HG03280 (cell line): ENCODE results near the gene SUMO2.
"Not testable (repeated sequence)": the region's sequence is repeated elsewhere in the genome, so short reads cannot be mapped to it uniquely, and the experiment has no call there.

Experiments
- ATAC-seq: cut with Tn5 transposase; IDR thresholded peaks from one replicate; pipeline ENCODE4 v1.9.1; 2021; ENCODE audit warnings: mild to moderate bottlenecking, moderate library complexity; ENCODE audit not compliant: unreplicated experiment

Gene SUMO2

DNA sequence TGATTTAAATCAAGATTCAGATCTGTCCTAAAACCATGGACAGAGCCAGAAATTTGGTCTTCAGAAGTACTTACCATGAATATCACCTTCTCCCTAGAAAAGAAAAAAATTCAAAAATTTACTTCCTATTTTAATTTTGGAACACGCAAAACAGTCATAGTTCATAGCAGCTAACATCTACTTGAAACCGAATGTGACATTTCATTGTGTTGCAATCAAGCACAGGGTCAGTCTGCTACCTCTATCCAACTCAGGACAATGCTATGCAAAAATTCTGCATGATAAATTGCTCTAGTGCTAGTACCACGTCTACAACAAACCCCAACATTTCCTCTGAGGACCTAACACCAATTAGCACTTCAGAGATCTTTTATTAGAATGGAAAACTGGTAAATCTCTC lies 36.2 kb downstream of the SUMO2 start:
- ATAC-seq = no peak

DNA sequence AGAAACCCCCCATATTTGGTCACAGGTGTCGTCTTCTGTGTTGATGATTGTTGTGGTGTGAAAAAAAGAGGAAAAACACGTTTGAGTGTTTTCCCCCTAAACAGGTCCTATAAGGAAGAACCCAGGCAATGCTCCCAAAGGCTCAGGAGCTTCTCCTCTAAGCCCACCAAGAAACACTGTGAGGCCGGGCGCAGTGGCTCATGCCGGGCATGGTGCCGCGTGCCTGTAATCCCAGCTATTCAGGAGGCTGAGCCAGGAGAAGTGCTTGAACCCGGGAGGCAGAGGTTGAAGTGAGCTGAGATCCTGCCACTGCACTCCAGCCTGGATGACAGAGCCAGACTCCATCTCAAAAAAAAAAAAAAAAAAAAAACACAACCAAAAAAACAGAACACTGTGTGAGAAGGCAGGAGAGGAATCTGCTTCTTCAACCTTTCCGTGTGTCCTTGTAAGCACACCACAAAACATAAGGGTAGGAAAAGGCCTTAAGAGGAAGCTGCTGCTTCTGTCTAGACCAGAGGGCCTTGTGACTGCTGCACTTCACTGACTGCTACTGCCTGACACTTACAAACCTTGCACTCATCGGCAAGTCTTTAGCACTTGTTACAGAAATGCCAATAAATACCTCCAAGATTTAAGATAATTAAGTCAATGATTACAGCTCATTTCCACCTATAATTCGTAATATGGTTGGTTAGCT lies 37.8 kb downstream of the SUMO2 start:
- ATAC-seq = no peak

DNA sequence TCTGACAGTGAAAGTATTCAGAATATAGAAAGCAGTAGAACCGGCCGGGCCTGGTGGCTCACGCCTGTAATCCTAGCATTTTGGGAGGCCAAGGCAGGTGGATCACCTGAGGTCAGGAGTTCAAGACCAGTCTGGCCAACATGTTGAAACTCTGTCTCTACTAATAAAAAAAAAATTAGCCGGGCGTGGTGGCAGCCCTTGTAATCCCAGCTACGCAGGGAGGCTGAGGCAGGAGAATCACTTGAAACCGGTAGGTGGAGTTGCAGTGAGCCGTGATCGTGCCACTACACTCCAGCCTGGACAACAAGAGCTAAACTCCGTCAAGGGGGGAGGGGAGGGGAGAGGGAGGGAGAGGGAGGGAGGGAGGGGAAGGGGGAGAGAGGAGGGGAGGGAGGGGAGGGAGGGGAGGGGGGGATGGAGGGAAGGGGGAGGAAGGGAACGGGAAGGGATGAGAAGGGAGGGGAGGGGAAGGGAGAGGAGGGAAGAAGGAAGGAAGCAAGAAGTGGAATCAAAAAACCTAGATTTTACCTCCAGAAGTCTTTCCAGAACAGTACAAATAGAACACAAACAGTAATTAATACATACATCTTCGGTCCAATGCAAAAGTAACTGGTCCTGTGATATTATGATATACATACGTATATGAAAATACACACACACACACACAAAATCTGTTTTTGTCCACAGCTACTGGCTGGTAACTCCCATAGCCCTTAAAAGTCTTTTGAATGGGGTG lies 40.4 kb downstream of the SUMO2 start:
- no peak for ATAC-seq

DNA sequence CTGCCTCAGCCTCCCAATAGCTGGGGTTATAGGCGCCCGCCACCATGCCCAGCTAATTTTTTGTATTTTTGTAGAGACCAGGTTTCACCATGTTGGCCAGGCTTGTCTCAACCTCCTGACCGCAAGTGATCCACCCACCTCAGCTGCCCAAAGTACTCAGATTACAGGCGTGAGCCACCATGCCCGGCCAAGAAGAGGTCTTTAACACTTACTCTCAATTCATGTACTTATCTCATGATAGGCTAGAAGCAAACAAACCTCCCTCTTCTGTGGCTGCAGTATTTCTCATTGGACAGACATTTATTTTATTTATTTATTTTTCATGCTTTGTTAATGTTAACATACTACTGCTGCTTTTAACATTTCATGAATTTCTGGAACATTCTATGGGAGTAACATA lies 44.2 kb downstream of the SUMO2 start:
- ATAC-seq = no peak

DNA sequence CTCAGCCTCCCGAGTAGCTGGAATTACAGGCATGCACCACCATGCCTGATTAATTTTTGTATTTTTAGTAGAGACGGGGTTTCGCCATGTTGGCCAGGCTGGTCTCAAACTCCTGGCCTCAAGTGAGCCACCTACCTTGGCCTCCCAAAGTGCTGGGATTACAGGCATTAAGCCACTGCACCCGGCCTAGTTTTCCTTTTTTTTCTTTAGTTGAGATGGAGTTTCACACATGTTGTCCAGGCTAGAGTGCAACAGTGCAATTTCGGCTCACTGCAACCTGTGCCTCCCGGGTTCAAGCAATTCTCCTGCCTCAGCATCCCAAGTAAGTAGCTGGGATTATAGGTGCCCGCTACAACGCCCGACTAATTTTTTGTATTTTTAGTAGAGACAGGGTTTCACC lies 45.0 kb downstream of the SUMO2 start:
- ATAC-seq = not testable (repeated sequence)

DNA sequence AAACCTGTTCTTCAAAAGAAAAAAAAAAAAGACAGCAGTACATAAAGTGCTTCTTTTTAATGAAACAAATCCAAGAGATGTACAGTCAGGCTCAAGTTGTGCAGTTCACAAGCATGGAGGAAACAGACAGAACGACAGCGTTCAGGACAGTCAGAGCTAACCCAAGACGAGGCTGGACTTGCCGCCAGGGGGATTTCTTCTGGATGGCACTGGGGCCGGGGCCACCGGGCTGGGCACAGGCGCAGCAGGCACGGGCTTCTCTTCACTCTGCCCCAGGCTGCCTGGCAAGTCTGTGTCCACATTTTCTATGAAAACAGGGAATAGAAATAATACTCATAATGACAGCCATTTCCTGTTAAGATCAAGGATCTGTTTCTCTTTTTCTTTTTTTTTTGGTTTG lies 46.8 kb downstream of the SUMO2 start:
- ATAC-seq = no peak

DNA sequence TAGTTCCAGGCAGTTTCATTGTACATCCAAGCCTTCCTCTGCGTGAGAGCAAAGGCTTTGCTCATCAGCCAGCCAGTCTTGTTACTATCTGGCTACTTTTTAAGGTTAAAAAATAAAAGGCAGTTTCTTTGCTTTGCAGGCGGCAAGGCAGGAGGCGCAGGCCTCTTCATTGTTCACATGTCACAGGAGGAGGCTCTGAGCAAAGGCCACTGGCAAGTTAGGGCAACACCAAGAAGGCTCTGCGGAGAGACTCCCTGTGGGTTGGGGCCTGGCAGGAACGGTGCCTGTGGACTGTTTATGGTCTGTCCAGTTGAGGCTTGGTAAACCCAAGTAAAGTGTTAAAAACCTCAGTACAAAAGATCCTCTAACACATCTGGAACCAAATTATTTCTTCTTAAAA lies 47.3 kb downstream of the SUMO2 start:
- ATAC-seq = no peak

DNA sequence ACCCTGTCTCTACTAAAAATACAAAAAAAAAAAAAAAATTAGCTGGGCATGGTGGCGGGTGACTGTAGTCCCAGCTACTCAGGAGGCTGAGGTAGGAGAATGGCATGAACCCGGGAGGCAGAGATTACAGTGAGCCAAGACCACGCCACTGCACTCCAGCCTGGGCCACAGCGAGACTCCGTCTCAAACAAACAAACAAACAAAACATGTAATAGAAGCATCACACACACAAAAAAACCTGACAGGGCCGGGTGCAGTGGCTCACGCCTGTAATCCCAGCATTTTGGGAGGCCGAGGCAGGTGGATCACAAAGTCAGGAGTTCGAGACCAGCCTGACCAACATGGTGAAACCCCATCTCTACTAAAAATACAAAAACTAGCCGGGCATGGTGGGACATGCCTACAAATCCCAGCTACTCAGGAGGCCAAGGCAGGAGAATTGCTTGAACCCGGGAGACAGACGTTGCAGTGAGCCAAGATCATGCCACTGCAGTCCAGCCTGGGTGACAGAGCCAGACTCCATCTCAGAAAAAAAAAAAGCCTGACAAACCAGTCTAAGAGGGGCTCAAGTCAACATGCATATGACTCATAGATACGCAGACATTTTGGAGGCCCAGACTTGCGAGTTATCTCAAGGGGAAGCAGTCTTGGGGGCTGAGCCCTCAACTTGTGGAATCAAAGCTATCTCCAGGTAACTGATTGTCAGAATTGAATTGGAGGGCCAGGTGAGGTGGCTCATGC lies 49.0 kb downstream of the SUMO2 start:
- ATAC-seq = not testable (repeated sequence)

DNA sequence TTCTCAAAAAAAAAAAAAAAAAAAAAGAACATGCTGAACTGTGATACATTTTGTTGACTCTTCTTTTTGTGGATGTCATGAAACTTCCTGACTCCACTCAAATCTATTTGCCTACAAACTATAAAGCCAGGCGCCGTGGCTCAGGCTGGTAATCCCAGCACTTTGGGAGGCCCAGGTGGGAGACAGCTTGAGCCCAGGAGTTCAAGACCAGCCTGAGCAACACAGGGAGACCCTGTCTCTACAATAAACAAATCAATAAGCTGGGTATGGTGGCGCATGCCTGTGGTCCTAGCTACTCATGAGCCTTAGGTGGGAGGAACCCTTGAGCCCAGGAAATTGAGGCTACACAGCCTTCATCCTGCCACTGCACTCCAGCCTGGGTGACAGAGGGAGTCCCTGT lies 49.8 kb downstream of the SUMO2 start:
- ATAC-seq = no peak

DNA sequence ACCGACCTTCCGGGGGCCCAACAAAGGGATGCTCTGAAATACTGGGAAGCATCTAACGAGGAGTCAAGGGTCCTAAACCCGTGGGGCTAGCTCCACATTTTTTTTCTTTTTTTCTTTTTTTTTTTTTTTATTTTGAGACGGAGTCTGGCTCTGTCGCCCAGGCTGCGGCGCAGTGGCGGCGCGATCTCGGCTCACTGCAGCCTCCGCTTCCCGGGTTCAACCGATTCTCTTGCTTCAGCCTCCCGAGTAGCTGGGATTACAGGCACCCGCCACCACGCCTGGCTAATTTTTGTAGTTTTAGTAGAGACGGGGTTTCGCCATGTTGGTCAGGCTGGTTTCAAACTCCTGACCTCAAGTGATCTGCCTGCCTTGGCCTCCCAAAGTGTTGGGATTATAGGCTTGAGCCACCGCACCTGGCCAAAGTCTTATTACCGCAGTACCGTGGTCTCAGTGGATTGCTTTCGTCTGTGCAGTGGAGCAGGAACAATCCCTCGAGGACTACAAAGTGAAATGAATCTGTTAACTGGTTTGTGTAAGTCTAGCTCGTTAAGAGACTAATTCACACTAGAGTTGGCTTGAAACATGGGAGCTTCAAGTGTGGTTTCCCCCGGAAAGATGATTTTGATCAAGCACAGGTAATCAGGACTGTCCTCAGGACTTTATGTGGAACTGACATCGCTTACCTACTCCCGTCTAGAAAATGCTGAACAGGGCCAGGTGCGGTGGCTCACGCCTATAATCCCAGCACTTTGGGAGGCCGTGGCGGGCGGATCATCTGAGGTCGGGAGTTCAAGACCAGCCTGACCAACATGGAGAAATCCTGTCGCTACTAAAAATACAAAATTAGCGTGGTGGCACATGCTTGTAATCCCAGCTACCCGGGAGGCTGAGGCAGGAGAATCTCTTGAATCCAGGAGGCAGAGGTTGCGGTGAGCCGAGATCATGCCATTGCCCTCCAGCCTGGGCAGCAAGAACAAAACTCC lies 50.5 kb downstream of the SUMO2 start:
- not testable (repeated sequence) for ATAC-seq

DNA sequence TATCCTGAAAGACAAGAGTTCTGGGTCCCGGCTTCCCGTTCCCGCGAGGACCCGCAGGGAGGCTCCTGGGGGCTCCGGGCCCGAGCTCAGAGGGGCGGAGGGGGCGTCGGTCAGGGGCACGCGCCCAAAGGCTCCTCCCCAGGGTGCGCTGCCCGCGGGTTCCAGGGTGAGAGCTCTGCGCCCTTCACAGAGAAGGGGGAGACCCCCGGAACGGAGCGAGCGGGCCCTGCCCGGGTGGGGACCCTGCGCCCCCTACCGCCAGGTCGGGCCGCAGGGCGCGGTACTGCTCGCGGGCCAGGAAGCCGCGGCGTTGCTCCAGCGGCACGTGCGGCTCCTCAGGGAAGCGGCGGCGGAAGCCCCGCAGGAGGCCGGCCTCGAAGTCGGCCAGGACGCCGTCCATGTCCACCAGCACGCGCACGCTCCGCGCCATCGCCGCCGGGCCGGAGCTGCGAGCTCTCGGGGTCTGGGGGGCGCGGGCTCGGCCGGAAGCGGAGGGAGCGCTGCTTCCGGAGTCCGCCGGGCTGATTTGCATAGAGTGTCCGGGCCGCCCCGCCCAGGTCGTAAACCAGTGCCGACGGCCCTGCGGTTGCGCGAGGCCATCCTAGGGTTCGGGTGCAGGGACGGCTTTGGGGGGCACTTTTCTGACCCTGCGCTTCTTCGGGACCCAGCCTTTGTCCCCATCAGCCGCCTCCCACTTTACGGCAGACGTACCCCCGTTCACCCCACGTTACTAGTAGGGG lies 51.3 kb downstream of the SUMO2 start, which contains the start of gene NT5C:
TSS of gene NT5C (minus strand) at position 465 of the 740 bp plus-strand sequence. CDS start at position 430, 35 bp downstream.
- ATAC-seq = peak; percentile 82

DNA sequence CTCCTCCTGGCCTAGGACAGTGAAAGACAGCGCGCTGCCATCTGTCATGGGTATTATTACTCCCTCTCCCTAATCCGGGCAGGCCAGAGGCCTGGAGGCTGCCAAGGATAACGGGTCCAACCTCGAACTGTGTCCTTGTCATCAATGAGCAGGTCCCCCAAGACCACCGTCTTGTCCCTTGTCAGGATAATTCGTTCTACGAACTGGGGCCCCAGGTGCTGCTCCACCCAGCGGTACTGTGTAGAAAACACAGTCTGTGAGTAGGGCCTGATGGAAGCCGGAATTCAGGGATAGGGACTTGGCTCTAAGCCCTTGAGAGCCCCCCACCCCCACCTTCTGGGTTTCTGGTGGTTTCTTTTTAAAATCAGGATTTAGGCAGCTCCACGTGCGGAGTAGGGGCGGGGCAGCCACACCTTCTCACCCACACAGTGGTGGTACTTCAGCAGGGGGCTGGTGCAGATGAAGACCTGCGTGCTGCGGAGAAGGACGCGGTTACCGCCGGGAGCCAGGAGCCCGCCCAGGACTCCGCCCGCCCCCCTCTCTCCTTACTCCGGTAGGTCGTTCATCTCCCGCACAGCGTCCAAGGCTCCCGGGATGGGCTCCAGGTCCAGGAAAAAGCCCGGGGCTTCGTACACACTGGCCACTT lies 52.0 kb downstream of the SUMO2 start:
- ATAC-seq = no peak

DNA sequence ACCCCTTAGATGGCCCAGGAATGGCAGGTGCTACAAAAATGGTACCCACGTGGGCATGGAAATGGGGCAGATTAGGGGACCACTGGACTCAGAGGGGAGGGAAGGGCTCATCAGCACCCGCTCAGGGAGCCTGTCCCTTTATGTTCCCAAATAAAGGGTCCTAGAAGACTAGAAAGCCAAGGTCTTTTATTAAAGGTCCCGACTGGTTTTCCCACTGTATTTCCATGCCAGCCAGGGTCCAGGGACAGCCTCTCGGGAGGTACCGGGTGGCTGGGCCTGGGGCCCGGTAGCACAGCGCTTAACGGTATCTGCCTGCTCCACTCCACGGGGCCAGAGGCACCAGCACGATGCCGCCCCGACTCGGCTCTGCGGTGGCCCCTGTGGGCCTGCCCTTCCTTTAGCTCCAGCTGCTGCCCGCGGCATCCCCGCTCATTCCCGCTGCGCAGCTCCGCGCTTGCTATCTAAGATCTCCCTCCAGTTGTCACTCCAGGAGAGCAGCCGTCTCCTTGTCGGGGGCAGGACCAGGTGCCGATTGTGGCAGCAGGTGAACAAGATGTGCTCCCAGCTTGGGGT lies 52.6 kb downstream of the SUMO2 start:
- no peak for ATAC-seq

DNA sequence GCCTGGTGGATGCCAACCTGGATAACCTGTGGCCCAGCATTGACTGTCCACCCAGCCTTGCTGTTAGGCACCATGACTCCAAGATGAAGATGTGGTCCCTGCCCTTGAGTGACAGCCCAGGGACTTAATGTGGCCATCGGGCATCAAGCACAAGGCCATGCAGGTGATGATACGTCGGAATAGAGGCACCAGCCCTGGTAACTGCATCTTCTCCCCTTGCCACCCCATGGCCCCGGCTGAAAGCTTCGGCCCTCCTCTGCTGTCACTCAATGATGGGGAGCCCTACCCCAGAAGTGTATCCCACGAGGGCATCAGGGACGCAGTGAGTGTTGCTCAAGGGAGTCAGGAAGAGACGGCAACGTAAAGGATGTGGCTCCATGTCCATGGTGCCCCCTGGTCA lies 53.2 kb downstream of the SUMO2 start:
- no peak for ATAC-seq

DNA sequence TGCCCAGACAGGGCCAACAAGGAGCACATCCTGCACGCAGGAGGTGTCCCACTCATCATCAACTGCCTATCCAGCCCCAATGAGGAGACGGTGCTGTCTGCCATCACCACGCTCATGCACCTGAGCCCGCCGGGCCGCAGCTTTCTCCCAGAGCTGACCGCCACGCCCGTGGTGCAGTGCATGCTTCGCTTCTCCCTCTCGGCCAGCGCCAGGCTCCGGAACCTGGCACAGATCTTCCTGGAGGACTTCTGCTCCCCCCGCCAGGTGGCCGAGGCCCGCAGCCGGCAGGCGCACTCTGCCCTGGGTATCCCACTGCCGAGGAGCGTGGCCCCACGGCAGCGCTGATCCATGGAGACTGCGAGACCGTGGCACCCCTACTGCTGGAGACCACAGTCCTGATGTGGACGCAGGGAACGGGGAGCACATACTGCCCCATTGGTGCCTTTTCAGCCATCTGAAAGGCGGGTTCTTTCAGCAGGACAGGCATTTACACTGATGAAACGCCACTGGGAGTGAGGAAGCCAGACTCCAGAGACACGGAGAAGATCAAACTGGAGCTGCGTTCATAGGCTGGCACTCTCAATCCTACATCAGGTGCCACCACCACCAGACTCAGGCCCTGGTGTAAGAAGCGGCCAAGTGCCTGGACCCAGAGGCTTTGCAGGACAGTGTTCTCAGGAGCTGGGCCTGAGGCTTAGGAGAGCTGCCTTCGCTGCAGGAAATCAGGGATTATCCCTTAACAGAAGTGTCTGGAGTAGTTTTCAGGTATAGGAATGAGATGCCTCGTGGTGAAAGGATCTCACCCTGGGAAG lies 53.9 kb downstream of the SUMO2 start:
- no peak for ATAC-seq

DNA sequence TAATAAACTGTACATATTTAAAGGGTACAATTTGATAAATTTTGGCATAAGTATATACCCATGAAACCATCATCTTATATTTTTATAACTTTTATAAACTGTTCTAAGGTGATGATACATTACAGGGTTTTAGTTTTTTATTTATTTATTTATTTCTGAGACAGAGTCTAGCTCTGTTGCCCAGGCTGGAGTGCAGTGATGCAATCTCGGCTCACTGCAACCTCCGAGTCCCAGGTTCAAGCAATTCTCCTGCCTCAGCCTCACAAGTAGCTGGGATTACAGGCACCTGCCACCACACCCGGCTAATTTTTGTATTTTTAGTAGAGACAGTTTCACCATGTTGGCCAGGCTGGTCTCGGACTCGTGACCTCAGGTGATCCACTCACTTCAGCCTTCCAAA lies 54.8 kb downstream of the SUMO2 start:
- not testable (repeated sequence) for ATAC-seq

DNA sequence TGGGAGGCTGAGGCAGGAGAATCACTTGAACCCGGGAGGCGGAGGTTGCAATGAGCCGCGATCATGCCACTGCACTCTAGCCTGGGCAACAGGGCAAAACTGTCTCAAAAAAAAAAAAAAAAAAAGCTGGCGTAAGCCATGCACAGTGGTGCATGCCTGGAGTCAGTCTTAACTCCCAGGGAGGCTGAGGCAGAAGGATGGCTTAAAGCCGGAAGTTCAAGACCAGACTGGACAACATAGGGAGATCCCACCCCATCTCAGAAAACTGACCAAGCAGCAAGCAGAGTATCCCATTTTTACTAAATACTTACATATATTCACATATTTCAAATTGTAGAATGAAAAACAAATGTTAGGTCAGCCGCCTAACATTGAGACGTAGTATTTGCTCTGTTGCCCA lies 55.8 kb downstream of the SUMO2 start:
- no peak for ATAC-seq

DNA sequence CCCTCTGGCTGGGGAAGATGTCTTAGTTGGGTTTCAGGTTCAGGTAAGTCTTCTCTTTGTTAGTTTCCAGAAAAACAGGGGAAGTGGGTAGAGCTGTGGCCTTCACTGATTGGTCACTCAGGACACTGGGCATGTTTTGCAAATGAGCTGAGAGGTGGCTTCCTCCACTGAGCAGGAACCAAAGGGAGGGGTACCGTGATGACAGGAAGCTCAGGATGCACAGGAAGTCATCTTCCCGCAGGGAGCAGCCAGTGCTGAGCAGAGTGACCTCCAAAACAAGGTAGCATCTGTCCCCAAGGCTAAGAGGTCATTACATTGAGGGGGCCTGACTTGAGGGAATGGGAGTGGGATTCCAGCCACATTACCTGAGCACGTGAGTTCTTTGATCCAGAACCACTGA lies 56.8 kb downstream of the SUMO2 start:
- ATAC-seq = no peak
